Measurements from ENCODE around the gene SYNGR1.

The SYNGR1 gene

GRCh38 chr22:39427751-39428596 lies 78.2 kb downstream of the SYNGR1 start:
- TF ChIP-seq TAF1 (IDR thresholded peaks at IDR 0.05; ENCODE audit: low read depth) (no peak), TCF12 (IDR thresholded peaks at IDR 0.05; ENCODE audit: low read depth) (no peak), CEBPB (IDR thresholded peaks at IDR 0.05) (no peak), TEAD4 (IDR thresholded peaks at IDR 0.05) (no peak), MAX (IDR thresholded peaks at IDR 0.05) (no peak)

- TF ChIP-seq YY1 (IDR thresholded peaks at IDR 0.05; ENCODE audit: low read depth) (0 out of 2 replicates have a peak, but pooled peaks have one; percentile 62), TEAD4 (IDR thresholded peaks at IDR 0.05) (peak; percentile 99), RAD21 (IDR thresholded peaks at IDR 0.05; ENCODE audit: low read depth) (peak; percentile 10; the same call in 1 of the 2 replicates), NFIC (IDR thresholded peaks at IDR 0.05) (peak; percentile 83), FOXM1 (IDR thresholded peaks at IDR 0.05; ENCODE audit: borderline replicate concordance, low read depth) (peak; percentile 91), CEBPB (IDR thresholded peaks at IDR 0.05) (peak; percentile 48; the same call in 1 of the 2 replicates), REST (IDR thresholded peaks at IDR 0.05; ENCODE audit: low read depth) (peak; percentile 25; the same call in 1 of the 2 replicates), CREB1 (IDR thresholded peaks at IDR 0.05; ENCODE audit: low read depth) (no peak), EP300 (IDR thresholded peaks at IDR 0.05; ENCODE audit: borderline replicate concordance) (peak; percentile 95), USF1 (IDR thresholded peaks at IDR 0.05) (no peak), EGR1 (IDR thresholded peaks at IDR 0.05) (peak; percentile 46), MAX (IDR thresholded peaks at IDR 0.05) (no peak; the same call in none of the 2 replicates), TCF12 (IDR thresholded peaks at IDR 0.05; ENCODE audit: low read depth) (peak; percentile 98), ZBTB7A (IDR thresholded peaks at IDR 0.05; ENCODE audit: low read depth) (peak; percentile 100), TAF1 (IDR thresholded peaks at IDR 0.05; ENCODE audit: low read depth) (peak; percentile 25; the same call in 1 of the 2 replicates)
Observed at GRCh38 chr22:39428597-39429071, 78.8 kb downstream of the SYNGR1 start.

GRCh38 chr22:39429186-39429585 lies 79.4 kb downstream of the SYNGR1 start:
- TF ChIP-seq RAD21 (IDR thresholded peaks at IDR 0.05; ENCODE audit: low read depth) = no peak
- TF ChIP-seq CEBPB (IDR thresholded peaks at IDR 0.05) = no peak
- no peak for TF ChIP-seq ZBTB7A (IDR thresholded peaks at IDR 0.05; ENCODE audit: low read depth)
- no peak for TF ChIP-seq MAX (IDR thresholded peaks at IDR 0.05)
- TF ChIP-seq CREB1 (IDR thresholded peaks at IDR 0.05; ENCODE audit: low read depth) = no peak
- TF ChIP-seq TEAD4 (IDR thresholded peaks at IDR 0.05) = no peak
- no peak for TF ChIP-seq YY1 (IDR thresholded peaks at IDR 0.05; ENCODE audit: low read depth)
- no peak for TF ChIP-seq TCF12 (IDR thresholded peaks at IDR 0.05; ENCODE audit: low read depth)

- TF ChIP-seq MAX (IDR thresholded peaks at IDR 0.05) (no peak), EP300 (IDR thresholded peaks at IDR 0.05; ENCODE audit: borderline replicate concordance) (no peak)
Observed at GRCh38 chr22:39429916-39430575, 80.3 kb downstream of the SYNGR1 start.

GRCh38 chr22:39430576-39431150 lies 80.9 kb downstream of the SYNGR1 start:
- no peak for TF ChIP-seq USF1 (IDR thresholded peaks at IDR 0.05)
- TF ChIP-seq CEBPB (IDR thresholded peaks at IDR 0.05) = no peak

- no peak for TF ChIP-seq USF1 (IDR thresholded peaks at IDR 0.05)
- no peak for TF ChIP-seq CREB1 (IDR thresholded peaks at IDR 0.05; ENCODE audit: low read depth)
- no peak for TF ChIP-seq TCF12 (IDR thresholded peaks at IDR 0.05; ENCODE audit: low read depth)
- no peak for TF ChIP-seq TEAD4 (IDR thresholded peaks at IDR 0.05)
- TF ChIP-seq NFIC (IDR thresholded peaks at IDR 0.05) = no peak
- TF ChIP-seq CEBPB (IDR thresholded peaks at IDR 0.05) = no peak
- no peak for TF ChIP-seq YY1 (IDR thresholded peaks at IDR 0.05; ENCODE audit: low read depth)
- no peak for TF ChIP-seq EGR1 (IDR thresholded peaks at IDR 0.05)
- TF ChIP-seq ZBTB7A (IDR thresholded peaks at IDR 0.05; ENCODE audit: low read depth) = no peak
- no peak for TF ChIP-seq EP300 (IDR thresholded peaks at IDR 0.05; ENCODE audit: borderline replicate concordance)
Observed at GRCh38 chr22:39431216-39431801, 81.5 kb downstream of the SYNGR1 start.
